ENCODE measurements around the gene SLC2A11. TPM values are rescaled to one million over a fixed set of nuclear protein-coding genes. Genes with fewer than 3 reads are reported as not detected.

The SLC2A11 gene
- total and polyA plus RNA-seq, 4 donors = 3.4 to 9.0 (median 4.3) TPM

DNA sequence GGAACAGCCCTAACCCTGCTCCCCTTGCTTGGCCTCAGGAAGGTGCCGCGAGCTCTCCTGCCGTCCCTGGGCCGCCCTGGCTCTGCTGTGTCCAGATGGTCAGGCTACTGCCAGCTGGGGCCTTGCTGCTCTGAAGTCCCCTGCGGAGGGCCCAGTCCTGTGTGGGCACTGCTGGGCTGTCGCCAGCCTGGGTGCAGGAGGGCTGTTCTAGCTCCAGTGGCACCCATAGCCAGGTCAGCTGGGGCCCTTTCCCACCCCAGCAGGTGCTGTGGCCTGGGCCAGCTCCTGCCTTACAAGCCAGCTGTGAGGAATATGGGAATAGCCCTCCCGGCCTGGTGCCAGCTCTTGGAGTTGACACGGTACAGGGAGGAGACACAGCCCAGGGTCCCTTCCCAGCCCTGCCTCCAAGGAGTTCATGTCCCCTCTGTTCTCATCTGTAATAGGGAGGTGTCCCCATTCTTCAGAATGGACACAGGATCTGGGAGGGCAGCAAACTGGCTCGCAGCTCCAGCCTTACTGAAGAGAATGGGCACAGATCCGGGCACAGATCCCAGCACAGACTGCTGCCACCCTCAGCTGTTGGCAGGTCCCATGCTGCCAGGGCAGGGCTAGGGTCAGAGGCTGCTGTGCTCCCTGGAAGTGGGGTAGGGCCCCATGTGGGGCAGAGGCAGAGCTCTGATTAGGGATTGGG is 22.7 kb upstream of the SLC2A11 start:
- H3K36me3 ChIP-seq (ENCODE audit: control insufficient read depth in 4 of 4, insufficient read depth in 3 of 4, low read depth in 1 of 4, low read length in 3 of 4) = peaks cover 2 to 35% (median 6%) of the 10 kb centered on the region in 4 donors
- H3K27me3 ChIP-seq (ENCODE audit: control insufficient read depth in 4 of 4, insufficient read depth in 4 of 4, low read length in 3 of 4) = no peaks in the 10 kb centered on the region
- no peak overlapping the region for H3K4me3 ChIP-seq (ENCODE audit: low read depth in 1 of 3, low read length in 3 of 3)
- H3K9me3 ChIP-seq (ENCODE audit: control insufficient read depth in 4 of 4, low read length in 3 of 4) = no peaks in the 10 kb centered on the region
- H3K27ac ChIP-seq (ENCODE audit: low read depth in 1 of 2, low read length in 2 of 2) = no peak overlapping the region
- 93% methylated on average over 10 of the region's 10 CpGs for WGBS
- H3K4me1 ChIP-seq (ENCODE audit: control insufficient read depth in 4 of 4, insufficient read depth in 4 of 4, low read length in 3 of 4) = peaks cover 3 to 10% (median 10%) of the 10 kb centered on the region in 4 donors
- TF ChIP-seq, protein P1, sequence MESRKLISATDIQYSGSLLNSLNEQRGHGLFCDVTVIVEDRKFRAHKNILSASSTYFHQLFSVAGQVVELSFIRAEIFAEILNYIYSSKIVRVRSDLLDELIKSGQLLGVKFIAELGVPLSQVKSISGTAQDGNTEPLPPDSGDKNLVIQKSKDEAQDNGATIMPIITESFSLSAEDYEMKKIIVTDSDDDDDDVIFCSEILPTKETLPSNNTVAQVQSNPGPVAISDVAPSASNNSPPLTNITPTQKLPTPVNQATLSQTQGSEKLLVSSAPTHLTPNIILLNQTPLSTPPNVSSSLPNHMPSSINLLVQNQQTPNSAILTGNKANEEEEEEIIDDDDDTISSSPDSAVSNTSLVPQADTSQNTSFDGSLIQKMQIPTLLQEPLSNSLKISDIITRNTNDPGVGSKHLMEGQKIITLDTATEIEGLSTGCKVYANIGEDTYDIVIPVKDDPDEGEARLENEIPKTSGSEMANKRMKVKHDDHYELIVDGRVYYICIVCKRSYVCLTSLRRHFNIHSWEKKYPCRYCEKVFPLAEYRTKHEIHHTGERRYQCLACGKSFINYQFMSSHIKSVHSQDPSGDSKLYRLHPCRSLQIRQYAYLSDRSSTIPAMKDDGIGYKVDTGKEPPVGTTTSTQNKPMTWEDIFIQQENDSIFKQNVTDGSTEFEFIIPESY (IDR thresholded peaks at IDR 0.05) = no peak
- TF ChIP-seq GABPA (IDR thresholded peaks at IDR 0.05 in 1 of 2, conservative IDR thresholded peaks at IDR 0.05 in 1 of 2) (no peak), EGR1 (IDR thresholded peaks at IDR 0.05; ENCODE audit: low read depth in 2 of 2) (no peak), NR2F2 (IDR thresholded peaks at IDR 0.05) (no peak), YY1 (IDR thresholded peaks at IDR 0.05) (no peak), SP1 (IDR thresholded peaks at IDR 0.05) (no peak), FOXA1 (IDR thresholded peaks at IDR 0.05) (no peak), RXRA (IDR thresholded peaks at IDR 0.05) (no peak), HNF4G (IDR thresholded peaks at IDR 0.05) (no peak), TAF1 (conservative IDR thresholded peaks at IDR 0.05) (no peak), RAD21 (IDR thresholded peaks at IDR 0.05) (no peak), FOXA2 (IDR thresholded peaks at IDR 0.05) (no peak), JUND (IDR thresholded peaks at IDR 0.05) (no peak)
- TF ChIP-seq, protein P2, sequence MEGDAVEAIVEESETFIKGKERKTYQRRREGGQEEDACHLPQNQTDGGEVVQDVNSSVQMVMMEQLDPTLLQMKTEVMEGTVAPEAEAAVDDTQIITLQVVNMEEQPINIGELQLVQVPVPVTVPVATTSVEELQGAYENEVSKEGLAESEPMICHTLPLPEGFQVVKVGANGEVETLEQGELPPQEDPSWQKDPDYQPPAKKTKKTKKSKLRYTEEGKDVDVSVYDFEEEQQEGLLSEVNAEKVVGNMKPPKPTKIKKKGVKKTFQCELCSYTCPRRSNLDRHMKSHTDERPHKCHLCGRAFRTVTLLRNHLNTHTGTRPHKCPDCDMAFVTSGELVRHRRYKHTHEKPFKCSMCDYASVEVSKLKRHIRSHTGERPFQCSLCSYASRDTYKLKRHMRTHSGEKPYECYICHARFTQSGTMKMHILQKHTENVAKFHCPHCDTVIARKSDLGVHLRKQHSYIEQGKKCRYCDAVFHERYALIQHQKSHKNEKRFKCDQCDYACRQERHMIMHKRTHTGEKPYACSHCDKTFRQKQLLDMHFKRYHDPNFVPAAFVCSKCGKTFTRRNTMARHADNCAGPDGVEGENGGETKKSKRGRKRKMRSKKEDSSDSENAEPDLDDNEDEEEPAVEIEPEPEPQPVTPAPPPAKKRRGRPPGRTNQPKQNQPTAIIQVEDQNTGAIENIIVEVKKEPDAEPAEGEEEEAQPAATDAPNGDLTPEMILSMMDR (IDR thresholded peaks at IDR 0.05; ENCODE audit: low read depth, low read length, missing input control) = no peak
- TF ChIP-seq, protein P3, sequence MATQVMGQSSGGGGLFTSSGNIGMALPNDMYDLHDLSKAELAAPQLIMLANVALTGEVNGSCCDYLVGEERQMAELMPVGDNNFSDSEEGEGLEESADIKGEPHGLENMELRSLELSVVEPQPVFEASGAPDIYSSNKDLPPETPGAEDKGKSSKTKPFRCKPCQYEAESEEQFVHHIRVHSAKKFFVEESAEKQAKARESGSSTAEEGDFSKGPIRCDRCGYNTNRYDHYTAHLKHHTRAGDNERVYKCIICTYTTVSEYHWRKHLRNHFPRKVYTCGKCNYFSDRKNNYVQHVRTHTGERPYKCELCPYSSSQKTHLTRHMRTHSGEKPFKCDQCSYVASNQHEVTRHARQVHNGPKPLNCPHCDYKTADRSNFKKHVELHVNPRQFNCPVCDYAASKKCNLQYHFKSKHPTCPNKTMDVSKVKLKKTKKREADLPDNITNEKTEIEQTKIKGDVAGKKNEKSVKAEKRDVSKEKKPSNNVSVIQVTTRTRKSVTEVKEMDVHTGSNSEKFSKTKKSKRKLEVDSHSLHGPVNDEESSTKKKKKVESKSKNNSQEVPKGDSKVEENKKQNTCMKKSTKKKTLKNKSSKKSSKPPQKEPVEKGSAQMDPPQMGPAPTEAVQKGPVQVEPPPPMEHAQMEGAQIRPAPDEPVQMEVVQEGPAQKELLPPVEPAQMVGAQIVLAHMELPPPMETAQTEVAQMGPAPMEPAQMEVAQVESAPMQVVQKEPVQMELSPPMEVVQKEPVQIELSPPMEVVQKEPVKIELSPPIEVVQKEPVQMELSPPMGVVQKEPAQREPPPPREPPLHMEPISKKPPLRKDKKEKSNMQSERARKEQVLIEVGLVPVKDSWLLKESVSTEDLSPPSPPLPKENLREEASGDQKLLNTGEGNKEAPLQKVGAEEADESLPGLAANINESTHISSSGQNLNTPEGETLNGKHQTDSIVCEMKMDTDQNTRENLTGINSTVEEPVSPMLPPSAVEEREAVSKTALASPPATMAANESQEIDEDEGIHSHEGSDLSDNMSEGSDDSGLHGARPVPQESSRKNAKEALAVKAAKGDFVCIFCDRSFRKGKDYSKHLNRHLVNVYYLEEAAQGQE (IDR thresholded peaks at IDR 0.05) = no peak
- TF ChIP-seq, protein P4, sequence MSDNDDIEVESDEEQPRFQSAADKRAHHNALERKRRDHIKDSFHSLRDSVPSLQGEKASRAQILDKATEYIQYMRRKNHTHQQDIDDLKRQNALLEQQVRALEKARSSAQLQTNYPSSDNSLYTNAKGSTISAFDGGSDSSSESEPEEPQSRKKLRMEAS (IDR thresholded peaks at IDR 0.05) = no peak
- TF ChIP-seq, protein P5, sequence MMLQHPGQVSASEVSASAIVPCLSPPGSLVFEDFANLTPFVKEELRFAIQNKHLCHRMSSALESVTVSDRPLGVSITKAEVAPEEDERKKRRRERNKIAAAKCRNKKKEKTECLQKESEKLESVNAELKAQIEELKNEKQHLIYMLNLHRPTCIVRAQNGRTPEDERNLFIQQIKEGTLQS (IDR thresholded peaks at IDR 0.05) = no peak
- H3K9ac ChIP-seq (ENCODE audit: low read depth in 1 of 2, low read length in 2 of 2) = no peak overlapping the region
- DNase-seq (ENCODE audit: low spot score) = no peak

All from liver (tissue), 9 donors.